Ishikawa (cell line): Measurements from ENCODE around the gene YTHDF1.

ENCODE experiments used
- CEBPB ChIP-seq: IDR thresholded peaks from 2 replicates; pipeline ENCODE4 v1.6.1; 2012
- CREB1 ChIP-seq: IDR thresholded peaks from 2 replicates; pipeline ENCODE4 v1.6.1; 2012; ENCODE audit warnings: low read depth
- EGR1 ChIP-seq: IDR thresholded peaks from 2 replicates; pipeline ENCODE4 v1.6.1; 2012
- EP300 ChIP-seq: IDR thresholded peaks from 2 replicates; pipeline ENCODE4 v1.6.1; 2012; ENCODE audit warnings: borderline replicate concordance
- FOXM1 ChIP-seq: IDR thresholded peaks from 2 replicates; pipeline ENCODE4 v1.6.1; 2012; ENCODE audit warnings: low read depth, borderline replicate concordance
- MAX ChIP-seq: IDR thresholded peaks from 2 replicates; pipeline ENCODE4 v1.6.1; 2012
- NFIC ChIP-seq: IDR thresholded peaks from 2 replicates; pipeline ENCODE4 v1.6.1; 2012
- RAD21 ChIP-seq: IDR thresholded peaks from 2 replicates; pipeline ENCODE4 v1.6.1; 2012; ENCODE audit warnings: low read depth
- REST ChIP-seq: IDR thresholded peaks from 2 replicates; pipeline ENCODE4 v1.6.1; 2012; ENCODE audit warnings: low read depth, mild to moderate bottlenecking
- TAF1 ChIP-seq: IDR thresholded peaks from 2 replicates; pipeline ENCODE4 v1.6.1; 2012; ENCODE audit warnings: low read depth, mild to moderate bottlenecking
- TCF12 ChIP-seq: IDR thresholded peaks from 2 replicates; pipeline ENCODE4 v1.6.1; 2012; ENCODE audit warnings: low read depth
- TEAD4 ChIP-seq: IDR thresholded peaks from 2 replicates; pipeline ENCODE4 v1.6.1; 2012
- YY1 ChIP-seq: IDR thresholded peaks from 2 replicates; pipeline ENCODE4 v1.6.1; 2012; ENCODE audit warnings: low read depth
- ZBTB7A ChIP-seq: IDR thresholded peaks from 2 replicates; pipeline ENCODE4 v1.6.1; 2012; ENCODE audit warnings: low read depth
- TF ChIP-seq, protein P1 (sequence below): IDR thresholded peaks from 2 replicates; pipeline ENCODE4 v1.6.1; 2012

Gene YTHDF1

GRCh38 chr20:63216041-63216848, at the start of gene YTHDF1:
YTHDF1 (minus strand) TSS chr20:63216131; CDS start chr20:63215892, 239 bp downstream.
- TF ChIP-seq, protein P1, sequence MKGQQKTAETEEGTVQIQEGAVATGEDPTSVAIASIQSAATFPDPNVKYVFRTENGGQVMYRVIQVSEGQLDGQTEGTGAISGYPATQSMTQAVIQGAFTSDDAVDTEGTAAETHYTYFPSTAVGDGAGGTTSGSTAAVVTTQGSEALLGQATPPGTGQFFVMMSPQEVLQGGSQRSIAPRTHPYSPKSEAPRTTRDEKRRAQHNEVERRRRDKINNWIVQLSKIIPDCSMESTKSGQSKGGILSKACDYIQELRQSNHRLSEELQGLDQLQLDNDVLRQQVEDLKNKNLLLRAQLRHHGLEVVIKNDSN = peak; percentile 97
- TF ChIP-seq TAF1 (peak; percentile 67; the same call in 1 of the 2 replicates), NFIC (peak; percentile 25; the same call in 1 of the 2 replicates), YY1 (peak; percentile 89), EP300 (no peak), ZBTB7A (0 out of 2 replicates have a peak, but pooled peaks have one; percentile 41), MAX (peak; percentile 92), TCF12 (peak; percentile 20; the same call in 1 of the 2 replicates), REST (no peak), EGR1 (peak; percentile 96)

- TF ChIP-seq YY1 (no peak), CEBPB (no peak), TEAD4 (no peak), NFIC (no peak), CREB1 (no peak), TAF1 (no peak), EGR1 (no peak), ZBTB7A (no peak), REST (no peak), TCF12 (no peak)
- TF ChIP-seq, protein P1 = no peak
Observed at GRCh38 chr20:63264519-63264918, 48.6 kb upstream of the YTHDF1 start.

- TF ChIP-seq RAD21 (no peak), EP300 (no peak), ZBTB7A (no peak), REST (no peak), EGR1 (no peak), TCF12 (no peak), YY1 (no peak), CREB1 (no peak), TAF1 (no peak), MAX (no peak), NFIC (no peak)
Observed at GRCh38 chr20:63264000-63264399, 48.1 kb upstream of the YTHDF1 start.

GRCh38 chr20:63262836-63263235, 46.9 kb upstream of the YTHDF1 start:
- TF ChIP-seq EP300 = no peak
- no peak for TF ChIP-seq TCF12
- TF ChIP-seq TEAD4 = no peak
- TF ChIP-seq NFIC = no peak
- TF ChIP-seq TAF1 = no peak
- no peak for TF ChIP-seq CREB1
- TF ChIP-seq EGR1 = no peak
- TF ChIP-seq CEBPB = no peak
- TF ChIP-seq REST = no peak
- TF ChIP-seq ZBTB7A = no peak
- no peak for TF ChIP-seq MAX
- TF ChIP-seq FOXM1 = no peak
- TF ChIP-seq RAD21 = no peak
- TF ChIP-seq YY1 = no peak
- TF ChIP-seq, protein P1 = no peak
